HG02623 (cell line): ENCODE measurements around the gene LEKR1.

Experiments used
- ATAC-seq: cut with Tn5 transposase; IDR thresholded peaks from one replicate; pipeline ENCODE4 v1.9.1; 2021; ENCODE audit warnings: moderate library complexity; ENCODE audit not compliant: unreplicated experiment

Gene LEKR1

DNA sequence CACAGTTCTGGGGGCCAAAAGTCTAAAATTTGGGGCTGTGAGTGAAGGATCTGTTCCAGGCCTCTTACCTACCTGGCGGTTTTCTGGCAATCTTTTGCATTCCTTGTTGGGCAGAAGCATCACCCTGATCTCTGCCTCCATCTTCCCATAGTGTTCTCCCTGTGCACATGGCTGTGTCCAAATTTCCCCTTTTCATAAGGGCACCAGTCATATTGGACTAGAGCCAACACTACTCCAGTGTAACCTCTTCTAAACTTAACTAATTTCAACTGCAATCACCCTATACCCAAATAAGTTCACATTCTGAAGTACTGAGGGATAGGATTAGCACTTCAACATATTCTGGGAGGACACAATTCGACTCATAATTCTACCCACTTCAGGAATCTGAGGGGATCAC is 248.8 kb downstream of the LEKR1 start:
- ATAC-seq, result no peak

- ATAC-seq, result no peak
Measured at GRCh38 chr3:157075693-157076420, 249.7 kb downstream of the LEKR1 start.

GRCh38 chr3:157077565-157077991 is 251.4 kb downstream of the LEKR1 start:
- no peak for ATAC-seq

GRCh38 chr3:157078131-157078810 is 252.1 kb downstream of the LEKR1 start:
- ATAC-seq, result no peak

DNA sequence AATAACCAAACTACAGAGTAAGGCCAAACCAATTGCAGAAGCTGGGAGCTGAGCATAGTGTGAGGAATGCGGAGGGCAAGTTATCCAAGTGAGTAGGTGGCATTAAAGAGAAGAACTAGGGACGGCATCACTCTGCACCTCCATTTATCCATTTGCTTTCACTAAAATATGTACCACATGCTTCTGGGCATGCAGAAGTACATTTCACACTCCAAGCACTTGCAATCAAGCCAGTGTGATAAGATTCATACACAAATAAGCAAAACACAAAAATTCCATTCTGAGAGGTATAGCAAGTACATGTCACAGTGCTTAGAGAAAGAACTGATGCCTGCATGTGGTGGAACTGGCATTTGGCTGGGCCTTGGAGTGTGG is 252.6 kb downstream of the LEKR1 start:
- ATAC-seq, result no peak

DNA sequence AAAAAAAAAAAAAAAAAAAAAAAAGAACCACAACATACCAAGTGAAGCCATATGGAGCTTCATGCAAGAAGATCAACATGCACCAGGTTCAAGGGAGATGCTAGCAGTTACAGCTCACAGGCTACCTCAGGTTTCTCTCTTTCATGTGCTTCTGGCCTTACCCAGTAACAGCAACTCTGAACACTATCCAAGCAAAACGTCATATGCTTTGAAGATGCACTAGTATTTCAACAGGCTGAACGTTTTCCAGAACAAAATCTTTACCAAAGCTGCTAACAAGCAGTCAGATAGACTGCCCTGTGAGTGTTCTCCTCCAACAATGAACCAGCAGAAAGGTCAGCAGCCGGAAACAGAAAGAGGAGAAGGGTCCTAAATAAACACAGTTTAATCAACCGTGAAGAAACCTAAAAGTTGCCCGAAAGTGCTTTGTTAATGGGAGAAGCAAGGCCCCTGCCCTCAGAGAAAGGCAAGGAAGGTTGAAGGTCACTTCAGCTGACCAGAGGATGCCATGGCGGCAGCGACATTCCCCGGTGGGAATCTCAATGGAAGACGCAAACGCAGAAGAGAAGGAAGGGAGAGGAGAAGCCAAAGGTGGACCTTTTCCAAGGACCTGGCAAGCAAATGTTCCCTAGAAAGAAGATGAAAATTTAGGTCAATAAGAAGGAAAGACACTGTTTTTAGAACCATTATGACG is 253.7 kb downstream of the LEKR1 start:
- no peak for ATAC-seq

- peak; percentile 66 for ATAC-seq
Measured at GRCh38 chr3:157081626-157082210, 255.6 kb downstream of the LEKR1 start.

DNA sequence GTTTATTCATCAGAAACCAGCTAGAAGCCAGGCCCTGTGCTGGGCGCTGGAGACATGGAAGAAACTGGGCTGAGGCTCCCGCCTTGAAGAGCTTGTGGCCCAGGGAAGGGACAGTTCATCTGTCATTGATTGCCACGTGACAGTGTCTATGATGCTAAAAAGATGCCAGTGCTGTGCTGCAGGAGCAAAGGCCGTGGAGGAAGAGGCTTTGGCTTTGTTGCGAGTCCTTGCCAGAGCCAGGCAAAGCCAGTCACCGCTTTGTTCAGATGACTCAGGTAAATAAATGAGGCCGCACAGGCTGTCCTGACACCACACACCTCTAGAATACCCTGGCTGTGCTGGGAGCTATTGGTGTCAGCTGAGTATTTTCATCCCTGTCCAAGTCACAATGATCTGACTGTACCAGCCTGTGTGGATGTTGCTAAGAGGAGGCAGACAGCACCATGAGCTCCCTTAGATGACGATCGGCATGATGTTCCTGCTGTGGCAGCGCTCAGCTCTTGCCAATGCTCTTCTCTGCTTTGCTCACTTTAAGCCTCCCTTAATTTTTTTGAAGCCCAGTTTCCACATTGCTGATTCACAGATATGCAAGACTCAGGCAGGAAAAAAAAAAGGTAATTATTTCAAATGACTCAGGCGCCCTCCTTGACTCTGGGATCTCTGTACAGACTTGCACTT is 256.3 kb downstream of the LEKR1 start:
- ATAC-seq, result no peak

DNA sequence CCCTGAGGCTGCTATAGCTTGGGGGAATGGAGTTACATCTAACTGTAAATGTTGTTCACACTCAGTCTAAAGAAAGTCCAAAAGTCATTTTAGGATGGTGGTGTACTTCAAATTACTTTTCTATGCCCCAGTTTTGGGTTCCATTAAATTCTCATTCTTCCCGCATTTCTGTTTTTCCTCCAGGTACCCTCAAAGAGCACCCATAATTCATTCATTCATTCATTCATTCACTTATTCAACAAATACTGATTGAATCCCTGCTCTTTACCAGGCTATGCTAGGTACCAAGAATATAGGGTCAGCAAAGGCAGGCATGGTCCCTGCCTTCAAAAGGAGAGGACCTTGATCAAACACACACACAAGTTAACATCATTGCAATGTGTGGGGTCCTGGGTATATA is 257.7 kb downstream of the LEKR1 start:
- no peak for ATAC-seq

DNA sequence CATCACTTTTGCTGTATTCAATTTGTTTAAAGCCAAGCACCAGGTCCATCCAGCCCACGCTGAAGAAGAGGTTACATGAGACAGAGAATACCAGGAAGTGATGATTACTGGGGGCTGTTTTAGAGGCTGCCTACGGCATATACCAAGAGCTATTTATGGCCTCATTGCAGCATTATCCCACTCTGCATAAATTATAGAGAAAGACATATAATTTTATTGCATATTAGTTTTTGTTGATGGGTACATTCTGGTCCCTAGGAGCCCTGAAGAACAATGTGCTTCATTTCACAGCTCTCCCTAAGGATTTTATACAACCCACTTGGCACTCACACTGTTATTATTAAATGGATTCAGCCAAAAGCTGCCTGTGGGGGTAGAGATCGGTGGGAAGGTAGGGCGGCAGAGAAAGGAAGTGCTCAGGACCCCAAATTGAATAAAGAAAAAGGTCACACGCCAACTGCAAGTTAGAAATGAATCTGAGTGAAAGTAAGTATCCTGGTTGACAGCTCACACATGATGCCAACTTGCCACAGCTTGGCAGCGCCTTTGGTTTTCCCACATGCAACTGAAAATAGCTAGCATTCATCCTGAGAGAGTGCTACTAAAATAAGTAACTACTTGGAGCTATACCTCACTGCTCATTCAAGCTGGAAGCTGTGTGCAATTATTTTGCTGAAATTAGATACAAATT is 260.1 kb downstream of the LEKR1 start:
- no peak for ATAC-seq

DNA sequence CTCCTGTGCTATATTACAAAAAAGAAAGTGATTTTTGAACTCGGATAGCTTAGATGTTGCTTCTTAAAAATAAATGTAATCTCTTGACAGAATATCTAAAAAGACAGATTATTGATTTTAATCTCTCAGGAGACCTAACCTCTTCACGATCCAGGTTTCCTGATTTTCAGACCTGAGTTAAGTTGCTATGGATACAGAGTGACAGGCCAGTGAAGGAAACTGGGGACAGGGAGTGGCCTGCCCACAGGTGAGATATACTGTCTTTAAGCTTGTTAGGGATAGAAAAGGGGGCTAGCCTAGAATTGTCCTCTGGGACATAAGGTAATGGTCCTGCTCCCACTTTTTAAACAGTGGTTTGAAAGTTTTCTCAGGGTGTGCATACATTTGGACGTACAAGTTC is 260.6 kb downstream of the LEKR1 start:
- ATAC-seq, result no peak

DNA sequence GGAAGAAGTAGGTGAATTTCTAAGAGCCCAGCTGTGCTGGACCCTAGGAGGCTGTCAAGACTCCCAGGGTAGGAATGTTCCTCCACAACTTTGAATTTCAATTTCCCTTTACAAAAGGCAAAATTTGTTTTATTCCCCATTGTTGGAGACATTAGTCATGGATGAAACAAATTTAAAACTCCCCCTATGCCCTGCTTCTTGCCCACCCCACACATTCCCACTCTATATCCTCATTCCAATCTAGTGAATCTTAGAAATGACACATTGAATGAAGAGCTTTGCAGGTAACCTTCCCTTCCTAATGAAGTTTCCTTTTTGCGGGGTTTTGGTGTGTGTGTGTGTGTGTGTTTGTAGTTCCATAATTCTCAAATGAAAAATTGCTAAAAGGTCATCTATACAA is 261.2 kb downstream of the LEKR1 start:
- ATAC-seq, result no peak

DNA sequence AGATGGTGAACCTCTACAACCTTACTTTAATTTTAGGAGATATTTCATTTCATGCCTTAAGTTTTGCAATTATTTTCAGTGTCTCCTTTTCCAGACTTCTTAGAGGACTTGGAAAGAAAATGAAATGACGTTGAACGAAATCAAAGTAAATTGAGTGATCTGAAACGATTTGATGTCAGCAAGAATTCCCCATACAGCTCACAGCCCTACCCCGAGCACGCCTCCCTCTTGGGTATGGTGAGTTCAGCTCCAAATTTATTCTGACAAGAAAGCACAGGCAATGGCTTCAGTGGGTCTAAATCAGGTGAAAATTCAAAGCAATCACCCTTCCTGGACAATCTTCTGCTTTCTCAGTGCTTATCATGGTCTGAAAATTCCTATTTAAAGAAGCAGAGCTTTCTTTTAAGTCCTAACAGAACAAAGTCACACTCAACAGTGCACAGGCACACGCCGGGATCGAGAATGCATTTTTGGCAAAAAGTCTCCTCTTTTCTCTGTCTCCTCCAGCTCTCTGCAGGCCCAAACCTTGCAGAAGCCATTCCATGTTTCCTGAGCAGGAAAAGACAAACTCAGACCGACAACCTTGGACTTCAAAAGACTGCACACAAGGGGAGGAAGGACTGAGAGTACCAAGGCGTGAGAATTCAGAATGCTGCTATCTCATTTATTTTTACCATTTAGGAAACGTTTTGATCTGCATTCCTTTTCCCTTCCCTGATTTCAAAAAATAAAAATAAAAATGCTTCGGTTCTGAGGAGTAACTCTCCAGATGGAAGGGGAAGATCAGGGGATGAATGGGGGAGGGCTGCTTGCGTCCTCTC is 261.8 kb downstream of the LEKR1 start:
- no peak for ATAC-seq

DNA sequence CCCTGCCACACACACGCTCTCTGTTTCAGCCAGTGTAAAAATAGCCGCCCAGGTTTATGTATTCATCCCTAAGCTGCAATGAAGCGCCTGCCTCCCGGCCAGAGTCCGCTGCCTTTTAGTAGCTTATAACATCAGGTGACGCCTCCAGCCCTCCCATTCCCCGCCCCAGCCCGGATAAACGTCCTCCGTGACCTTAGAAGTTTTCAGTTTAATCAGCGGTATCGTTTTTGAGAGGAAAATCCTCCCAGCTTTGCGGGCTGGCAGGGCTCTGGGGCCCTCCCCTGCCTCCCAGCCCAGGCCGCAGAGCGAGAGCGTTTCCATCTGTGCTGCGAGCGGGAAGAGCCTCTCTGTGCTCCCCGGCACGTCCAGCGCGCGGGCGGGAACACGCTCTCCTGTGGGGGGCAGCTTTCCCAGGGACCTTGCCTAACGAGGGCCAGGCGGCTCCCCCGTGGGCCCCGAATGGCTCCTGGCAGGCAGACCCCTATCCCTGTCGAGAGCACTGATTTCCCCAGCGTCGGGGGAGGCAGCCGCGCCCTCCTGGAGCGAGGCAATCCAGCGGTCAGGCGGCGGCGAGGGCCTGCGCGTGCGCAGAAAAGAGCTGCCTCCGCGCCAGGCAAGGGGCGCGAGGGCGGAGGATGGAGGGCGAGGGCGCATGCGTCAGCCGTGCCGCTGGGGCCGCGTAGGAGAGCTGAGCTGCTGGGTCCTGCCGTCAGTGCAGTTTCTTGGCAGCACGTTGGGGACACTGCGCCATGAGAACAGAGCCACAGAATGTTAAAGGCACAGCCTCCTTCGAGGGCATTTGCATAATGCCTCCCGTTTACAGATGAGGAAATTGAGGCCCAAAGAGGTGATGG is 262.7 kb downstream of the LEKR1 start:
- peak; percentile 63 for ATAC-seq

- no peak for ATAC-seq
Measured at GRCh38 chr3:157089455-157090221, 263.5 kb downstream of the LEKR1 start.

DNA sequence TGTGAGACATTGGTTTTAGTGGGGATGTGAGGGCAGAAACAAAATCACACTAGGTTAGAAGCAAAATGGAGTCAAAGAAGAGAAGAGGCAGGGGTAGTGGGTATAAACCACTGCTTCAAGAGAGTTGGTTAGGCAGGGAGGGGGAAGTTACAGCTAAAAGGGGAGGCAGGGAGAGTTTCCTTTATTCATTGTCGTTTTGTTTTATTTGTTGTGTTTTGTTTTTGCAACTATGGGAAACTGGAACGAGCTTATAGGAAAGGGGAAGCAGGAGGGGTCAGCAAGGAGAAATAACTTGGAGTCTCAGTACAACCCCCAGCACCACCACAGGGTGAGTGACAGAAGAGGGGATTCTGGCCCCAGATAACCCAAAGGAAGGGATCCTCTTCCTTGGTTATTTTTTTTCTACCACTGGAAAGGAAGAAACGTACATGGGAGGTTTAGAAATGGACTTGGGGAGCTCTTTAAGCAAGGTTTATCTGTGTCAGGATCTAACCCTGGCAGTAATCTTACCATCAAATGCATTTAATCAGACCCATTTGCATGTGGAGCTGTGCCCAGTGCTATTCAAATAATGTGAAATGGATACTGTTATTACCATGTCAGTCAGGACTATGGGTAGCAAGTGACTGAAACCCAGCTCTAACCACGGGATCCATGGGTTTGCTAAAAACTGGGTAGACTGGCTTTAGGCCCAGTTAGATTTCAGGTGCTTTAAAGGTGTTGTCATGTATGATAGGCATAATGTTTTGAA is 265.1 kb downstream of the LEKR1 start:
- ATAC-seq, result no peak

DNA sequence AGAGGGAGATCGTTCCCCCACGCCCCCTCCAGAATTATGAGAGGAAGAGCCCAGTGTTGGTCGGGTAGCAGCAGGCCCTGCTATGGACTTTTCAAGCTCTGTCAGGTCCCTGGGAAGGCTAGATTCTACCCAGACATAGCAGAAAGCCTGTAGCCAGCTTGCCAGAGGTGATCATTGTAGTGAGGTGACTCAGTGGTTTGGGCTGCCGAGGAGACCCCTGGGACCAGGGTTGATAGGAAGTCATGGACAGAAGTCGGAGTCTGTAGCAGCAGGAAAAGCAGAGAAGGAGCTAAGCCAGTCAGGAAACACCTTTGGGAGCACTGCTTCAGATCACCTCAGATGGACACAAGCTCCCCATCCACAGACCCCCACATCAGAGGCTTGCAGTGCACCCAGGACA is 266.1 kb downstream of the LEKR1 start:
- no peak for ATAC-seq
